A549 (cell line): ENCODE measurements around the gene CREB5.

Experiments
- CBX8 ChIP-seq: fragments of 200-600 bp; sonication (generic); IDR thresholded peaks from 2 replicates; pipeline ENCODE4 v1.6.1; 2016
- HDAC2 ChIP-seq: fragments of 200-600 bp; sonication (generic); IDR thresholded peaks from 2 replicates; pipeline ENCODE4 v1.6.1; 2016
- JUN ChIP-seq, 2 experiments: fragments of >200 bp; sonication (Bioruptor Twin); formaldehyde crosslinking; IDR thresholded peaks; 2 replicates in 1 of 2; 3 replicates in 1 of 2; pipeline ENCODE4 v1.6.1; 2016 to 2017
- ZNF302 ChIP-seq: fragments of 250-450 bp; sonication (Bioruptor Pico); IDR thresholded peaks from 2 replicates; pipeline ENCODE4 v1.9.0; 2021; ENCODE audit warnings: inconsistent platforms, mild to moderate bottlenecking, moderate library complexity
- TF ChIP-seq, protein P1 (sequence below): fragments of 200-600 bp; sonication (generic); IDR thresholded peaks from 2 replicates; pipeline ENCODE4 v1.6.1; 2016; ENCODE audit warnings: antibody characterized with exemption, mild to moderate bottlenecking, moderate library complexity
- TF ChIP-seq, protein P2 (sequence below): fragments of >200 bp; sonication (Bioruptor Twin); formaldehyde crosslinking; IDR thresholded peaks from 3 replicates; pipeline ENCODE4 v1.5.1; 2016

DNA sequence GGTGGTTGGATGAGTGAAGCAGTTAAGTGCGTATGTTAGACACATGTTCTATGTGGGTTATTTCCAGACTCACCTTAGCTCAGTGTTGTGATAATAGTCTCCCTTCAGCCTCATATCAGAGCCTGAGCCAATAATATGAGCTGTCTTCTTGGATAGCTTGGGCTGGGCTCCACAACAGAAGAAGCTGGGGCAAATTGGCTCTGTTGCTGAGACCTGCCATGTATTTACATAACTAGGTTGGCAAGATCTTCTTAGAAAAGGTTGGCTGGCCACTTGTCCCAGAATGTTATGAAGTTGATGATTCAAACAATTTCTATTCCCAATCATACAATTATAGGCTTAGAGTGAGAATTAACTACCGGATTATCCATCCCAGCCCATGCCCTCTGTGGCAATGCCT is 35.7 kb upstream of the CREB5 start:
- TF ChIP-seq, protein P1, sequence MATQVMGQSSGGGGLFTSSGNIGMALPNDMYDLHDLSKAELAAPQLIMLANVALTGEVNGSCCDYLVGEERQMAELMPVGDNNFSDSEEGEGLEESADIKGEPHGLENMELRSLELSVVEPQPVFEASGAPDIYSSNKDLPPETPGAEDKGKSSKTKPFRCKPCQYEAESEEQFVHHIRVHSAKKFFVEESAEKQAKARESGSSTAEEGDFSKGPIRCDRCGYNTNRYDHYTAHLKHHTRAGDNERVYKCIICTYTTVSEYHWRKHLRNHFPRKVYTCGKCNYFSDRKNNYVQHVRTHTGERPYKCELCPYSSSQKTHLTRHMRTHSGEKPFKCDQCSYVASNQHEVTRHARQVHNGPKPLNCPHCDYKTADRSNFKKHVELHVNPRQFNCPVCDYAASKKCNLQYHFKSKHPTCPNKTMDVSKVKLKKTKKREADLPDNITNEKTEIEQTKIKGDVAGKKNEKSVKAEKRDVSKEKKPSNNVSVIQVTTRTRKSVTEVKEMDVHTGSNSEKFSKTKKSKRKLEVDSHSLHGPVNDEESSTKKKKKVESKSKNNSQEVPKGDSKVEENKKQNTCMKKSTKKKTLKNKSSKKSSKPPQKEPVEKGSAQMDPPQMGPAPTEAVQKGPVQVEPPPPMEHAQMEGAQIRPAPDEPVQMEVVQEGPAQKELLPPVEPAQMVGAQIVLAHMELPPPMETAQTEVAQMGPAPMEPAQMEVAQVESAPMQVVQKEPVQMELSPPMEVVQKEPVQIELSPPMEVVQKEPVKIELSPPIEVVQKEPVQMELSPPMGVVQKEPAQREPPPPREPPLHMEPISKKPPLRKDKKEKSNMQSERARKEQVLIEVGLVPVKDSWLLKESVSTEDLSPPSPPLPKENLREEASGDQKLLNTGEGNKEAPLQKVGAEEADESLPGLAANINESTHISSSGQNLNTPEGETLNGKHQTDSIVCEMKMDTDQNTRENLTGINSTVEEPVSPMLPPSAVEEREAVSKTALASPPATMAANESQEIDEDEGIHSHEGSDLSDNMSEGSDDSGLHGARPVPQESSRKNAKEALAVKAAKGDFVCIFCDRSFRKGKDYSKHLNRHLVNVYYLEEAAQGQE = no peak
- no peak for TF ChIP-seq HDAC2
- no peak for TF ChIP-seq JUN (IDR thresholded peaks at IDR 0.05)
- TF ChIP-seq CBX8 = no peak
- TF ChIP-seq, protein P2, sequence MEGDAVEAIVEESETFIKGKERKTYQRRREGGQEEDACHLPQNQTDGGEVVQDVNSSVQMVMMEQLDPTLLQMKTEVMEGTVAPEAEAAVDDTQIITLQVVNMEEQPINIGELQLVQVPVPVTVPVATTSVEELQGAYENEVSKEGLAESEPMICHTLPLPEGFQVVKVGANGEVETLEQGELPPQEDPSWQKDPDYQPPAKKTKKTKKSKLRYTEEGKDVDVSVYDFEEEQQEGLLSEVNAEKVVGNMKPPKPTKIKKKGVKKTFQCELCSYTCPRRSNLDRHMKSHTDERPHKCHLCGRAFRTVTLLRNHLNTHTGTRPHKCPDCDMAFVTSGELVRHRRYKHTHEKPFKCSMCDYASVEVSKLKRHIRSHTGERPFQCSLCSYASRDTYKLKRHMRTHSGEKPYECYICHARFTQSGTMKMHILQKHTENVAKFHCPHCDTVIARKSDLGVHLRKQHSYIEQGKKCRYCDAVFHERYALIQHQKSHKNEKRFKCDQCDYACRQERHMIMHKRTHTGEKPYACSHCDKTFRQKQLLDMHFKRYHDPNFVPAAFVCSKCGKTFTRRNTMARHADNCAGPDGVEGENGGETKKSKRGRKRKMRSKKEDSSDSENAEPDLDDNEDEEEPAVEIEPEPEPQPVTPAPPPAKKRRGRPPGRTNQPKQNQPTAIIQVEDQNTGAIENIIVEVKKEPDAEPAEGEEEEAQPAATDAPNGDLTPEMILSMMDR = no peak
- no peak for TF ChIP-seq ZNF302
